Upper lobe of left lung (tissue), 4 donors: ENCODE measurements around the gene KRT26.

ENCODE experiments used
- CTCF ChIP-seq, 6 experiments: fragments of 450-650 bp in 4 of 6; fragments of 200-600 bp in 2 of 6; sonication (generic) in 2 of 6; IDR thresholded peaks; one replicate each; pipeline ENCODE4 v1.5.1; 2016 to 2019; ENCODE audit warnings: antibody characterized with exemption in 6 of 6
- POLR2A ChIP-seq, 4 donors: fragments of 450-650 bp; IDR thresholded peaks; one replicate each; pipeline ENCODE4 v1.5.1; 2016 to 2017; ENCODE audit warnings: antibody characterized with exemption in 4 of 4, mild to moderate bottlenecking in 2 of 4
- POLR2AphosphoS5 ChIP-seq, 2 donors: sonication (generic); formaldehyde crosslinking; IDR thresholded peaks; one replicate each; pipeline ENCODE4 v1.5.1; 2017; ENCODE audit warnings: antibody characterized with exemption in 2 of 2

GRCh38 chr17:40727447-40728231 lies 44.4 kb downstream of the KRT26 start:
- TF ChIP-seq POLR2A (IDR thresholded peaks at IDR 0.05) (no peak), CTCF (IDR thresholded peaks at IDR 0.05) (no peak), POLR2AphosphoS5 (IDR thresholded peaks at IDR 0.05) (no peak)
